Fibroblast of villous mesenchyme (primary cell): ENCODE data around the gene CACNG1. TPM values are rescaled to one million over a fixed set of nuclear protein-coding genes. Genes with fewer than 3 reads are reported as not detected.

Source experiments
- DNase-seq: peaks from one replicate; pipeline ENCODE4 v3.0.0-alpha.2; 2010; ENCODE audit warnings: low read depth
- H3K4me3 ChIP-seq: 2 replicates; pipeline ENCODE4 v1.5.1; 2011; ENCODE audit warnings: low read depth, mild to moderate bottlenecking, low read length
- total RNA-seq: library from RNA; depleted of rRNA; stranded (reverse); fragments of >200 nt; gene quantifications from 2 replicates; pipeline ENCODE4 v1.2.3, GENCODE V29; 2012
- TF ChIP-seq, protein P1 (sequence below): IDR thresholded peaks from 2 replicates; pipeline ENCODE4 v1.5.1; 2012; ENCODE audit warnings: low read depth, mild to moderate bottlenecking, low read length; ENCODE audit not compliant: insufficient read depth

CACNG1 gene
- total RNA-seq, 1 donor, result not detected

DNA sequence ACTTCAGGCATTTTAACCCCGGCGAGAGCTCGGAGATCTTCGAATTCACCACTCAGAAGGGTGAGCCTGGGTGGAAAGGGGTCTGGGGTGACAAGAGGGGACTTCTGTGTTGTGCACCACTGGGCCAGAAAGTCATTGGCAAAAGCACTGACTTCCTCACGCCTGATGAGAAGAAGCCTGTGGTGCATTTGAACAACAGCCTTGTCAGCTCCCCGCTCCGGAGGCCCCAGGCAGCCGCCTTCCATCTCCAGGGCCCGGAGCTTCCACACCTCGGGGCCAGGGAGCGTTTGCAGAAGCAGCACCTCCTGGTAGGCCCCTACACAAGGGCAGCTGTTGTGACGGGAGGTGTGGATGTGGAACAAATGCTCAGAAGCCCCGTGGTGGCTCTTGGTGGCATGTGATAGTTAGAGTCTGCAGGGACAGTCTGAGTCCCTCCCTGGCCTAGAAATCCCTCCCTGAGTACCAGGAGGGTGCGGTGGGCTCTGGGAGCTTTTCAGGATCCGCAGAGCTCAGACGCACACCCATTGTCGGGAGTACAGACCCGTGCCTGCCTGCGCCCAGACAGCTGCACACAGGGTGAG is 9.7 kb downstream of the CACNG1 start:
- no peak overlapping the region for H3K4me3 ChIP-seq
- TF ChIP-seq, protein P1, sequence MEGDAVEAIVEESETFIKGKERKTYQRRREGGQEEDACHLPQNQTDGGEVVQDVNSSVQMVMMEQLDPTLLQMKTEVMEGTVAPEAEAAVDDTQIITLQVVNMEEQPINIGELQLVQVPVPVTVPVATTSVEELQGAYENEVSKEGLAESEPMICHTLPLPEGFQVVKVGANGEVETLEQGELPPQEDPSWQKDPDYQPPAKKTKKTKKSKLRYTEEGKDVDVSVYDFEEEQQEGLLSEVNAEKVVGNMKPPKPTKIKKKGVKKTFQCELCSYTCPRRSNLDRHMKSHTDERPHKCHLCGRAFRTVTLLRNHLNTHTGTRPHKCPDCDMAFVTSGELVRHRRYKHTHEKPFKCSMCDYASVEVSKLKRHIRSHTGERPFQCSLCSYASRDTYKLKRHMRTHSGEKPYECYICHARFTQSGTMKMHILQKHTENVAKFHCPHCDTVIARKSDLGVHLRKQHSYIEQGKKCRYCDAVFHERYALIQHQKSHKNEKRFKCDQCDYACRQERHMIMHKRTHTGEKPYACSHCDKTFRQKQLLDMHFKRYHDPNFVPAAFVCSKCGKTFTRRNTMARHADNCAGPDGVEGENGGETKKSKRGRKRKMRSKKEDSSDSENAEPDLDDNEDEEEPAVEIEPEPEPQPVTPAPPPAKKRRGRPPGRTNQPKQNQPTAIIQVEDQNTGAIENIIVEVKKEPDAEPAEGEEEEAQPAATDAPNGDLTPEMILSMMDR, result no peak
- no peak for DNase-seq

DNA sequence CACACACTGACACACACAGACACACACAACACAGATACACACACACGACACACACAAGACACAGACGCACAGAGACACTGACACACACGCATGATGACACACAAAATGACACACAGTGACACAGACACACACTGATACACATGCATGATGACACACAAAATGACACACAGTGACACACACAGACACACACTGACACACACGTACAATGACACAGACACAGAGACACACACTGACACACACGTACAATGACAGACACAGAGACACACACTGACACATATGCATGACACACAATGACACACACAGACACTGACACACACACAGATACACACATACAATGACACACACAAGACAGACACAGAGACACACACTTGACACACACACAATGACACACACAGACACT is 10.3 kb downstream of the CACNG1 start:
- no peak for DNase-seq
- TF ChIP-seq, protein P1, result no peak
- H3K4me3 ChIP-seq, result no peak overlapping the region

DNA sequence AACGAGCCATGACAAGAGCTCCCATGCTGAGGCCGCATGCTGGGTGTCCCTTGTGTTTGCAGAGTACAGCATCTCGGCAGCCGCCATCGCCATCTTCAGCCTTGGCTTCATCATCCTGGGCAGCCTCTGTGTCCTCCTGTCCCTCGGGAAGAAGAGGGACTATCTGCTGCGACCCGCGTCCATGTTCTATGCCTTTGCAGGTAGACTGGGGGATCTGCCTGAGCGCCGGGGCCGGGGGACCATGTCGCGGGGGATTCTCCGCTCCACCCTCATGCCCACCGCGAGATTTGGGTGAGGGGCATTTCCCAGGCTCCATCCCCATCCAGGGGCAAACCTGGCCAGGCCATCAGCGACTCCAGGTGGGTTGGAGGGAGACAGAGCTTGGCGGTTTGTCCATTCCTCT is 10.7 kb downstream of the CACNG1 start:
- TF ChIP-seq, protein P1, result no peak

DNA sequence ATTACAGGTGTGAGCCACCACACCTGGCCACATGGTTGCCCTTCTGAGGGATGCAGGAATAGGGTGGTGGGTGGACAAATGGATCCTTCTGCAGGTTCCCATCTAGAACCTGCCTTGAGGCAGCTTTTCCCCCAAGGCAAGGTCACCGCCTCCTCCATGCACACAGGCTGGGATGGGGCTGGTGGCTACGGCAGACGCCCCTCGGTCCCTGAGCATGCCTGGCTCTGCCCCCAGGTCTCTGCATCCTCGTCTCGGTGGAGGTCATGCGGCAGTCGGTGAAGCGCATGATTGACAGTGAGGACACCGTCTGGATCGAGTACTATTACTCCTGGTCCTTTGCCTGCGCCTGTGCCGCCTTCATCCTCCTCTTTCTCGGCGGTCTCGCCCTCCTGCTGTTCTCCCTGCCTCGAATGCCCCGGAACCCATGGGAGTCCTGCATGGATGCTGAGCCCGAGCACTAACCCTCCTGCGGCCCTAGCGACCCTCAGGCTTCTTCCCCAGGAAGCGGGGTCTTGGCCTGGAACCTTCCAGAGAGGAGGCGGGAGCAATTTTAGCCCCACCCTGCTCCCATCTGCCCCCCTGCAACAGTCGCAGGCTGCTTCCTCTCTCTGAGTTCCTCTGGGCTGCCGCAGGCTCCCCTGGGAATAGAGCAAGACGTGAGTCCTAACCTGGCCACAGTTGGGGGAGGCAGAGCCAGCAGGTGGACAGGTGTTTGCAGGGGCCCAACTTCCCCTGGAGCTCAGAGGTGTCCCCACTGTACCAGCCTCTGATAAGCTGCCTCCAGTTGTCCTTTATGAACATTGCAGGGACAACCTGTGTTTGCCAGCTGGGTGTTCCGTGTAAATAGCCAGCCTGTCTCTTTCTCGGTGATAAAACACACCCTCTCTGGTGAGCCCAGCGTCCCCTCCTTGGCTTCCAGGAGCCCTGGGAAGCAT is 11.7 kb downstream of the CACNG1 start:
- no peak overlapping the region for H3K4me3 ChIP-seq
- TF ChIP-seq, protein P1, result no peak
- DNase-seq, result no peak

More for the DNA sequence above, 10.7 kb downstream of the CACNG1 start:
- DNase-seq, result no peak
- H3K4me3 ChIP-seq, result no peak overlapping the region

DNA sequence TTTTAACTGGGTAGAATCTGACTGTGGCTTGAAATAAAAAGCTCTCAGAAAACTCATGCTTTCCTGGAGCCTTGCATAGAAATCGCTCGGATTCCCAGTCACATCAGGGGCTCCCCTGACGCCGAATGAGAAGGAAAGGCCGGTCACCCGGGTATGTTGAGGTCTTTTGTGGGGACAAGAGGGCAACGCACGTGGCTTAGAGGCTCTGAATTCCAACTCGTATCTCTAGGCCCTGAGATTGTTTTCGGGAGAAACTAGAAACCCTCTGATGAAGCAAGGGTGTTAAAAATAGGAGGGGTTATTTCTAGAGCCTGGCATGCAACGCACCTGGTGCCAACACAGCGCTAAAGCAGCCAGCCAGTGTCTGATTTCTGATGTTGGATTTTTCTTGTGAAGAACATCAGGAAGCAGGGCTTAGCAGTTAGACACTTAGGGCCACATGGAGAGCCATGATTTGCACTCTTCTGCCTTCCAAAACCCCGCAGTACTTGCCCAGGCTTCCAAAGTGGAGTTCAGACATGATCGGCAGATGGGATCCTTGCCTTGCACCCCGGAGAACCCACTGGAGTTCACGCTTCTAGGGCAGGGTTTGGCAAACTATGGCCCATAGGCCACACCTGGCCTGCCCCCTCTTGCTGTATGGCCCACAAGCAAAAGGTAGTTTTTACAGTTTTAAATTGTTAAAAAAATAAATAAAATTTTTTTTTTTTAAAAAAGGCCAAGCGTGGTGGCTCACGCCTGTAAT is 12.6 kb downstream of the CACNG1 start:
- H3K4me3 ChIP-seq, result no peak overlapping the region
- TF ChIP-seq, protein P1, result no peak
- DNase-seq, result no peak

DNA sequence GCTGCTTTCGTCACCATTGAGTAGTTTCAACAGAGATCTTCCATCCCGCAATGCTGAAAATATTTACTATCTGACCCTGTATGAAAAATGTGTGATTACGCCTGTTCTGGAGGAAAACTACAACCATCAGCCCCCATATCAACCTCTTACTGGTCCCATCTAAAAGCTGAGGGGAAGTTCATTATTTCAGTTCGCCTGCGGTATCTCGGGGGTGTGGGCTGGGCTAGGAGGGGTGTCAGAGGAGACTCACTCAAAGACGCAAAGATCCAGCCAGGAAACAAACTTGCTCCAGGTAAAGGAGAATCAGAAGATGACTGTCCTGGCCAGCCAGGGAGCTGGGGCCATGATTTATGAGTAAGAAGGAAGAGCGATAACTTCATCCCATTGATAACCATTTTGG is 13.7 kb downstream of the CACNG1 start:
- TF ChIP-seq, protein P1, result no peak
- H3K4me3 ChIP-seq, result no peak overlapping the region
- no peak for DNase-seq
